DND-41 (cell line): ENCODE measurements around the gene SAMD13.

Experiments
- ATAC-seq: fragments of 200-7000 bp; cut with Tn5 transposase; 3 replicates; pipeline ENCODE4 v1.9.1; 2021; ENCODE audit warnings: low read depth; ENCODE audit not compliant: insufficient read depth
- DNase-seq: peaks from one replicate; pipeline ENCODE4 v3.0.0-alpha.2; 2020
- H2AFZ ChIP-seq: 2 replicates; pipeline ENCODE4 v1.6.0; 2012; ENCODE audit warnings: low read depth, low read length
- H3K27ac ChIP-seq: 2 replicates; pipeline ENCODE4 v1.5.1; 2012; ENCODE audit warnings: low read length, inconsistent platforms
- H3K27me3 ChIP-seq: fragments of 200-600 bp; sonication (generic); 2 replicates; pipeline ENCODE4 v1.6.0; 2012; ENCODE audit warnings: low read length, mild to moderate bottlenecking, inconsistent platforms; ENCODE audit not compliant: insufficient read depth, poor library complexity
- H3K36me3 ChIP-seq: 2 replicates; pipeline ENCODE4 v1.5.1; 2012; ENCODE audit warnings: low read length, inconsistent platforms; ENCODE audit not compliant: insufficient read depth
- H3K4me1 ChIP-seq: 2 replicates; pipeline ENCODE4 v1.5.1; 2012; ENCODE audit warnings: mild to moderate bottlenecking, low read length; ENCODE audit not compliant: insufficient read depth
- H3K4me2 ChIP-seq: 2 replicates; pipeline ENCODE4 v1.6.0; 2012; ENCODE audit warnings: mild to moderate bottlenecking, moderate library complexity, low read length, inconsistent platforms; ENCODE audit not compliant: insufficient read depth
- H3K4me3 ChIP-seq, 2 experiments: fragments of 200-600 bp in 1 of 2; shearing (Covaris generic) in 1 of 2; 2 replicates each; pipeline ENCODE4 v1.5.1; 2012 to 2016; ENCODE audit warnings: inconsistent platforms in 2 of 2, low read length in 2 of 2, mild to moderate bottlenecking in 2 of 2, low read depth in 1 of 2, moderate library complexity in 1 of 2
- H3K79me2 ChIP-seq: 2 replicates; pipeline ENCODE4 v1.6.0; 2012; ENCODE audit warnings: low read length, inconsistent platforms; ENCODE audit not compliant: insufficient read depth
- H3K9ac ChIP-seq: 2 replicates; pipeline ENCODE4 v1.6.0; 2012; ENCODE audit warnings: low read depth, mild to moderate bottlenecking, inconsistent platforms, low read length, moderate library complexity
- H3K9me3 ChIP-seq: 2 replicates; pipeline ENCODE4 v1.5.1; 2012; ENCODE audit warnings: low read length, moderate library complexity, mild to moderate bottlenecking, inconsistent platforms; ENCODE audit not compliant: insufficient read depth, severe bottlenecking
- H4K20me1 ChIP-seq: 2 replicates; pipeline ENCODE4 v1.6.0; 2012; ENCODE audit warnings: low read length; ENCODE audit not compliant: insufficient read depth
- EZH2 ChIP-seq: IDR thresholded peaks from 3 replicates; pipeline ENCODE4 v1.6.1; 2012; ENCODE audit warnings: borderline replicate concordance, low read depth, mild to moderate bottlenecking, moderate library complexity, low read length, inconsistent platforms; ENCODE audit not compliant: severe bottlenecking
- TF ChIP-seq, protein P1 (sequence below): IDR thresholded peaks from 2 replicates; pipeline ENCODE4 v1.5.1; 2012; ENCODE audit warnings: borderline replicate concordance, low read length, moderate library complexity, mild to moderate bottlenecking; ENCODE audit not compliant: poor library complexity, severe bottlenecking; ENCODE audit errors: extremely low read depth

The SAMD13 gene

DNA sequence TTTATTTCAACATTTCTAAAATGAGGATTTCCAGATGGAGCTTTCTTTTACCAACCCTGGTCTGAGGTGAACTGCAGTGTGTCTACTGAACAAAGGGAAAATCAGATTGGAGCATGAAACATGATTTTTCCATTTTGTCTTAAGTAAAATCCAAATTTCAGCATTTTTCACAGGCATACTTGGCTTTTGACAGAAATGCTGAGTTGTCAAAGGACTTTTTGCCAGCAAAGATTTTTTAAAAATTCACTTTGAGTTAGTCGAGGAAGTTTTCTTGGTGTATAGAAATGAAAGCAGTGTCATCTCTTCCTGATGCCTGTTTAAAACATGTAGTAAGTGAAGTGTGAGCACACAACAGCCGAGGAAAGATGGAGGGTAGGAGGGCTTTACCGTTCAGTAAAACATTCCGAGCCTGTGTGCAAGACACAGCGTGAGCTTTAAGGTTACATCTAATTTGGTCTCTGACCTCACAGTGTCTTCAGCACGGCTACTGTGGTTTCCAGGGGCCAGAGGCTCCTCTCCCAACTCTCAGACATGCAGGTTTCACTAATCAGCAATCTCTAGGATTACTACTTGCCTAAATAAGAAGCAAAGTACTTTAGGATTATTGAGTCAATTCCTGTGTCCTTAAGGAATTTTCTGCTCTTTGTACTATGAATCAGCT lies 45.9 kb downstream of the SAMD13 start:
- no peak for TF ChIP-seq EZH2
- TF ChIP-seq, protein P1, sequence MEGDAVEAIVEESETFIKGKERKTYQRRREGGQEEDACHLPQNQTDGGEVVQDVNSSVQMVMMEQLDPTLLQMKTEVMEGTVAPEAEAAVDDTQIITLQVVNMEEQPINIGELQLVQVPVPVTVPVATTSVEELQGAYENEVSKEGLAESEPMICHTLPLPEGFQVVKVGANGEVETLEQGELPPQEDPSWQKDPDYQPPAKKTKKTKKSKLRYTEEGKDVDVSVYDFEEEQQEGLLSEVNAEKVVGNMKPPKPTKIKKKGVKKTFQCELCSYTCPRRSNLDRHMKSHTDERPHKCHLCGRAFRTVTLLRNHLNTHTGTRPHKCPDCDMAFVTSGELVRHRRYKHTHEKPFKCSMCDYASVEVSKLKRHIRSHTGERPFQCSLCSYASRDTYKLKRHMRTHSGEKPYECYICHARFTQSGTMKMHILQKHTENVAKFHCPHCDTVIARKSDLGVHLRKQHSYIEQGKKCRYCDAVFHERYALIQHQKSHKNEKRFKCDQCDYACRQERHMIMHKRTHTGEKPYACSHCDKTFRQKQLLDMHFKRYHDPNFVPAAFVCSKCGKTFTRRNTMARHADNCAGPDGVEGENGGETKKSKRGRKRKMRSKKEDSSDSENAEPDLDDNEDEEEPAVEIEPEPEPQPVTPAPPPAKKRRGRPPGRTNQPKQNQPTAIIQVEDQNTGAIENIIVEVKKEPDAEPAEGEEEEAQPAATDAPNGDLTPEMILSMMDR, result no peak
- no peaks in the 10 kb centered on the region for H3K79me2 ChIP-seq
- no peaks in the 10 kb centered on the region for H3K27me3 ChIP-seq
- no peak for DNase-seq
- H2AFZ ChIP-seq, result no peak overlapping the region
- H4K20me1 ChIP-seq, result no peaks in the 10 kb centered on the region
- H3K36me3 ChIP-seq, result no peaks in the 10 kb centered on the region
- no peak for ATAC-seq
- no peak overlapping the region for H3K9ac ChIP-seq
- H3K9me3 ChIP-seq, result no peaks in the 10 kb centered on the region
- H3K4me3 ChIP-seq, result no peak overlapping the region
- no peak overlapping the region for H3K27ac ChIP-seq
- no peak overlapping the region for H3K4me2 ChIP-seq
- H3K4me1 ChIP-seq, result no peaks in the 10 kb centered on the region

DNA sequence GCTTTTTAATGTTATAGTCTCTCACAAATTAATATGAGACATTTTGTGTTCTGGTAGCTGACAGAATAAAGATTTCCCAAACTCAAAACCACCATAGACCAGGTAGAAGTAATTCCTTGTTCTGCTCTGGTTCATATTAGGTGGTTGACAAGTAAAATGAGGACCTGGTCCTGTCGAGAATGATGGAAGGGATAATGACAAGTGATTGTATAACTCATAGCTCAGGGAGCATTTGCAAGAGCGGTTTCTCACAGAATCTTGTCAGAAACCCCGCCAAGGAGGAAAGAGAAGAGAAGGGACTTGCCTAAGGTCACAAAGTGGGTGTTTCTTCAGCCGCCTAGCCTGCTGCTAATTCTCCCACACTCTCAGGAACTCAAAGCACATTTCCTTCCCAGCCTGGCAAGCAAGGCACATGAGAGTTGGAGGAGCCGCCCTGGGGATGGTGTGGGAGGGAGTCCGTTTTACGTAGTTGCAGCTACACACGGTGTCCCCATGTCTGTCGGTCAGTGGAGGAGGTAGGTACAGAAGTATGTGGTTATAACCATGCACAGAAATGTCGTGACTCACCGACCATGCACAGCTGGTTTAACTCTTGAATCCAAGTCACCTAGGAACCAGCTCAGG lies 46.5 kb downstream of the SAMD13 start:
- Histone ChIP-seq H3K36me3 (no peaks in the 10 kb centered on the region), H3K4me1 (no peaks in the 10 kb centered on the region), H3K27me3 (no peaks in the 10 kb centered on the region), H3K4me2 (no peak overlapping the region), H3K9me3 (no peaks in the 10 kb centered on the region), H3K79me2 (no peaks in the 10 kb centered on the region), H2AFZ (no peak overlapping the region), H3K4me3 (no peak overlapping the region), H3K27ac (no peak overlapping the region), H3K9ac (no peak overlapping the region), H4K20me1 (no peaks in the 10 kb centered on the region)
- DNase-seq (no peak), ATAC-seq (no peak)
- no peak for TF ChIP-seq EZH2
- TF ChIP-seq, protein P1, result no peak

DNA sequence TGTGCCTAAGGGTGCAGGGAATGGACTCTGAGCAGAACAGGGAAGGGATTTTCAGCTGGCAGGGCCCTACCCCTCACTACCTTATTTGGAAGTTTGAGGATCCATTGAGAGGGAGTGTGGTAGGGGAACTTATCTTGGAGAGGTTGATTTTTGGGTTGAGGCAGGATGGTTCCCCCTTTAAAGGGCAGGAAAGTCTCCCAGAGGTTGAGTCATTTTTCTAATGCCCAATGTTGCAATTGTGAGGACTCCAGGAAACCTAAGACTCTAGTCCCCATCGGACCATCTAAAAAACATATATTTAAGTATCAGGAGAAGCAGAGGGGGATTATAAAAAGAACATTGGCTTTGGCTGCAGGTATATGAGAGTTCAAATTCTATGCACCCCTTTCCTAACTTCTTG lies 47.3 kb downstream of the SAMD13 start:
- H3K9ac ChIP-seq, result no peak overlapping the region
- H3K4me3 ChIP-seq, result no peak overlapping the region
- DNase-seq (no peak), ATAC-seq (no peak)
- no peak for TF ChIP-seq EZH2
- TF ChIP-seq, protein P1, result no peak
- H3K79me2 ChIP-seq, result no peaks in the 10 kb centered on the region
- H4K20me1 ChIP-seq, result no peaks in the 10 kb centered on the region
- H3K27me3 ChIP-seq, result no peaks in the 10 kb centered on the region
- no peaks in the 10 kb centered on the region for H3K9me3 ChIP-seq
- no peak overlapping the region for H3K4me2 ChIP-seq
- H2AFZ ChIP-seq, result no peak overlapping the region
- no peaks in the 10 kb centered on the region for H3K4me1 ChIP-seq
- no peak overlapping the region for H3K27ac ChIP-seq
- H3K36me3 ChIP-seq, result no peaks in the 10 kb centered on the region

DNA sequence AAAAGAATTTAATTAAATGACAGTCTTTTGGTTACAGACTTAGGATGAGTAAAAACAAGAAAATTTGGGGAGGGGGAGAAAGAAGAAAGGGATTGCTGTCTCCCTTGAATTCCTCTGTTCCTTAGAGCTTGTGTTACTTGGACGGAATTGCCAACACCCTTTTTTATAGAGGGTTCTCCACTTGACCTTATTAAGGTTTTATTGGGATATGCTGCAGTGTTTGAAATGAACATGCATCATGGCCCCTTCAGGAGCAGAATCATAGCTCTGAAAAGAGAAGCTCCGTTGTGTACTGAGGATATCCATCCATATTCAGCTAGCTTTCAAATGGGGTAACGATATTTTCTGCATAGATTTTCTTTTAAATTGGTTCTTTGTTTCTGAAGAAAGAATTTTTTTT lies 48.6 kb downstream of the SAMD13 start:
- H3K79me2 ChIP-seq, result no peaks in the 10 kb centered on the region
- H3K9ac ChIP-seq, result no peak overlapping the region
- no peak for ATAC-seq
- H3K27ac ChIP-seq, result no peak overlapping the region
- no peaks in the 10 kb centered on the region for H3K9me3 ChIP-seq
- no peak overlapping the region for H3K4me2 ChIP-seq
- H3K36me3 ChIP-seq, result no peaks in the 10 kb centered on the region
- no peak for TF ChIP-seq EZH2
- TF ChIP-seq, protein P1, result no peak
- H4K20me1 ChIP-seq, result no peaks in the 10 kb centered on the region
- no peaks in the 10 kb centered on the region for H3K27me3 ChIP-seq
- no peak overlapping the region for H3K4me3 ChIP-seq
- H2AFZ ChIP-seq, result no peak overlapping the region
- no peaks in the 10 kb centered on the region for H3K4me1 ChIP-seq
- DNase-seq, result no peak
